MM.1S (cell line): ENCODE results near the gene CNNM4.

Experiments used
- DNase-seq: peaks from one replicate; pipeline ENCODE4 v3.0.0-alpha.2; 2015
- H2AFZ ChIP-seq: fragments of 300-600 bp; sonication (generic); 2 replicates; pipeline ENCODE4 v1.6.0; 2016; ENCODE audit warnings: antibody characterized with exemption, low read length
- H3F3A ChIP-seq: fragments of 300-600 bp; sonication (generic); 2 replicates; pipeline ENCODE4 v1.6.1; 2016; ENCODE audit warnings: mild to moderate bottlenecking, antibody characterized with exemption, low read length, moderate library complexity, mixed read lengths; ENCODE audit not compliant: insufficient read depth
- H3K27ac ChIP-seq: fragments of 300-600 bp; sonication (generic); 2 replicates; pipeline ENCODE4 v1.5.1; 2016; ENCODE audit warnings: mild to moderate bottlenecking, low read length
- H3K27me3 ChIP-seq: fragments of 300-600 bp; sonication (generic); replicated peaks from 2 replicates; pipeline ENCODE4 v1.6.0; 2016; ENCODE audit warnings: low read length; ENCODE audit not compliant: insufficient read depth
- H3K36me3 ChIP-seq: fragments of 300-600 bp; sonication (generic); replicated peaks from 2 replicates; pipeline ENCODE4 v1.6.1; 2016; ENCODE audit warnings: mild to moderate bottlenecking, low read length, mixed read lengths; ENCODE audit not compliant: insufficient read depth
- H3K4me1 ChIP-seq: fragments of 300-600 bp; sonication (generic); 2 replicates; pipeline ENCODE4 v1.6.1; 2016; ENCODE audit warnings: low read length, mixed read lengths
- H3K4me2 ChIP-seq: fragments of 300-600 bp; sonication (generic); 2 replicates; pipeline ENCODE4 v1.6.0; 2016; ENCODE audit warnings: low read depth, low read length
- H3K4me3 ChIP-seq: fragments of 300-600 bp; sonication (generic); 2 replicates; pipeline ENCODE4 v1.5.1; 2016; ENCODE audit warnings: low read length, mixed read lengths
- H3K79me2 ChIP-seq: fragments of 300-600 bp; sonication (generic); 2 replicates; pipeline ENCODE4 v1.6.1; 2016; ENCODE audit warnings: mixed run types, low read length, mixed read lengths
- H3K9ac ChIP-seq: fragments of 300-600 bp; sonication (generic); 2 replicates; pipeline ENCODE4 v1.6.1; 2016; ENCODE audit warnings: low read length, mixed read lengths
- H3K9me2 ChIP-seq: fragments of 300-600 bp; sonication (generic); replicated peaks from 2 replicates; pipeline ENCODE4 v1.6.1; 2016; ENCODE audit warnings: mild to moderate bottlenecking, low read length, mixed read lengths; ENCODE audit not compliant: insufficient read depth
- H3K9me3 ChIP-seq: fragments of 300-600 bp; sonication (generic); replicated peaks from 2 replicates; pipeline ENCODE4 v1.6.1; 2016; ENCODE audit warnings: mild to moderate bottlenecking, low read length, mixed read lengths; ENCODE audit not compliant: insufficient read depth
- H4K20me1 ChIP-seq: fragments of 300-600 bp; sonication (generic); 2 replicates; pipeline ENCODE4 v1.6.1; 2016; ENCODE audit warnings: mild to moderate bottlenecking, low read length, moderate library complexity, mixed read lengths; ENCODE audit not compliant: insufficient read depth
- EZH2 ChIP-seq: fragments of 300-600 bp; sonication (generic); optimal IDR thresholded peaks from 2 replicates; pipeline ENCODE3; 2017; ENCODE audit warnings: low read depth, mild to moderate bottlenecking, antibody characterized with exemption, low read length, mixed read lengths
- EZH2phosphoT487 ChIP-seq: fragments of 300-600 bp; sonication (generic); IDR thresholded peaks from 2 replicates; pipeline ENCODE4 v1.6.1; 2018; ENCODE audit warnings: antibody characterized with exemption, low read length
- TF ChIP-seq, protein P1 (sequence below): fragments of 300-600 bp; sonication (generic); IDR thresholded peaks from 2 replicates; pipeline ENCODE4 v1.5.1; 2016; ENCODE audit warnings: antibody characterized with exemption, low read length, mixed read lengths

Gene CNNM4

DNA sequence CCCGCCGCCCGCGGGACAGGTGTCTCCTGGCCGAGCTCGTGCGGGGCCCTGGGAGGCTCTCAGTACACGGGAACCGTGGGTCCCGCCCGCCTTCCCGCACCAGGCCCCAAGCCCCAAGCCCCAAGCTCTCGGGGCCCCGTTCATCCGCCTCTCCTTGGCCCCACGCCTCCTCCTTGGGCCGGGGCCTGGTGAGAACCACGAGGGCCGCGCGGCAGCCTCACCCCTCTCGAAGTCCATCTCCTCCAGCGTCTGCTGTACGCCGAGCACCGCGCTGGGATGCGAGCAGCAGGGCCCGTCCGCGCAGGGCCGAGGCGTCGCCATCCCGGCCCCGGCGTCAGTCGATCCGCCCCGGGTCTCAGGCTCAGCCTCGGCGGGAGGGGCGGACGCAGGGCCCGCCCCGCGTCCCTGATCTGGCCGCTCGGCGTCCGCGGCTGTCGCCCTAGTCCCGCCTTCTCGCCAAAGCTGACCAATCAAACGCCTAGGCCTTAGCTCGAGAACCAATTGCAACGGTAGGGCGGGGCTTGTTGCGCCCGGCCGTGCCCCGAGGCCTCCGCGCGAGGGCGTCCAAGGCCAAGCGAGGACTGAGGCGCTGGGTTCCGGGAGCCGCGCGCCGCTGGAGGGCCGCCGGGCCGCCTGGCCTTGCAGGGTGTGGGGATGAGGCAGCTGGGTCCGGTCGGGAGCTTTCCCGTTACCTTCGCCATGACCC is 97.1 kb downstream of the CNNM4 start, which contains the start of gene ANKRD39:
TSS of gene ANKRD39 (minus strand) at position 350 of the 706 bp plus-strand sequence. CDS start at position 321, 29 bp downstream.
- Histone ChIP-seq H2AFZ (peak within 1 kb of the TSS; percentile 61), H3K9ac (peak within 1 kb of the TSS; percentile 93), H3K9me2 (no peaks in the 10 kb centered on the region), H3K27me3 (no peaks in the 10 kb centered on the region), H3K4me1 (peaks cover 13% of the 10 kb centered on the region), H3K4me2 (peak within 1 kb of the TSS; percentile 88), H3K9me3 (no peaks in the 10 kb centered on the region), H4K20me1 (no peaks in the 10 kb centered on the region), H3K79me2 (peaks cover 49% of the 10 kb centered on the region), H3F3A (peaks cover 10% of the 10 kb centered on the region; the same call in 1 of the 2 replicates), H3K36me3 (peaks cover 7% of the 10 kb centered on the region; the same call in 1 of the 2 replicates), H3K27ac (peak within 1 kb of the TSS; percentile 85), H3K4me3 (peak within 1 kb of the TSS; percentile 78)
- TF ChIP-seq EZH2phosphoT487 (no peak), EZH2 (no peak)
- TF ChIP-seq, protein P1, sequence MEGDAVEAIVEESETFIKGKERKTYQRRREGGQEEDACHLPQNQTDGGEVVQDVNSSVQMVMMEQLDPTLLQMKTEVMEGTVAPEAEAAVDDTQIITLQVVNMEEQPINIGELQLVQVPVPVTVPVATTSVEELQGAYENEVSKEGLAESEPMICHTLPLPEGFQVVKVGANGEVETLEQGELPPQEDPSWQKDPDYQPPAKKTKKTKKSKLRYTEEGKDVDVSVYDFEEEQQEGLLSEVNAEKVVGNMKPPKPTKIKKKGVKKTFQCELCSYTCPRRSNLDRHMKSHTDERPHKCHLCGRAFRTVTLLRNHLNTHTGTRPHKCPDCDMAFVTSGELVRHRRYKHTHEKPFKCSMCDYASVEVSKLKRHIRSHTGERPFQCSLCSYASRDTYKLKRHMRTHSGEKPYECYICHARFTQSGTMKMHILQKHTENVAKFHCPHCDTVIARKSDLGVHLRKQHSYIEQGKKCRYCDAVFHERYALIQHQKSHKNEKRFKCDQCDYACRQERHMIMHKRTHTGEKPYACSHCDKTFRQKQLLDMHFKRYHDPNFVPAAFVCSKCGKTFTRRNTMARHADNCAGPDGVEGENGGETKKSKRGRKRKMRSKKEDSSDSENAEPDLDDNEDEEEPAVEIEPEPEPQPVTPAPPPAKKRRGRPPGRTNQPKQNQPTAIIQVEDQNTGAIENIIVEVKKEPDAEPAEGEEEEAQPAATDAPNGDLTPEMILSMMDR: peak; percentile 82
- peak; percentile 98 for DNase-seq

- 0 out of 2 replicates have a peak, but pooled peaks cover 3% of the 10 kb centered on the region for H3K36me3 ChIP-seq
- H3K9ac ChIP-seq: no peak overlapping the region
- no peaks in the 10 kb centered on the region for H3K9me2 ChIP-seq
- no peaks in the 10 kb centered on the region for H3K27me3 ChIP-seq
- peaks cover 36% of the 10 kb centered on the region for H3K79me2 ChIP-seq
- peaks cover 10% of the 10 kb centered on the region; the same call in 1 of the 2 replicates for H3F3A ChIP-seq
- TF ChIP-seq, protein P1: no peak
- TF ChIP-seq EZH2phosphoT487 (no peak), EZH2 (no peak)
- H3K27ac ChIP-seq: no peak overlapping the region
- DNase-seq: no peak
- peaks cover 10% of the 10 kb centered on the region; the same call in 1 of the 2 replicates for H3K4me1 ChIP-seq
- no peaks in the 10 kb centered on the region for H3K9me3 ChIP-seq
- H3K4me3 ChIP-seq: no peak overlapping the region
- H2AFZ ChIP-seq: no peak overlapping the region
- H3K4me2 ChIP-seq: 0 out of 2 replicates have a peak overlapping the region, but pooled peaks have one; percentile 34
- no peaks in the 10 kb centered on the region for H4K20me1 ChIP-seq
Observed at GRCh38 chr2:96859099-96859649, 98.5 kb downstream of the CNNM4 start.

DNA sequence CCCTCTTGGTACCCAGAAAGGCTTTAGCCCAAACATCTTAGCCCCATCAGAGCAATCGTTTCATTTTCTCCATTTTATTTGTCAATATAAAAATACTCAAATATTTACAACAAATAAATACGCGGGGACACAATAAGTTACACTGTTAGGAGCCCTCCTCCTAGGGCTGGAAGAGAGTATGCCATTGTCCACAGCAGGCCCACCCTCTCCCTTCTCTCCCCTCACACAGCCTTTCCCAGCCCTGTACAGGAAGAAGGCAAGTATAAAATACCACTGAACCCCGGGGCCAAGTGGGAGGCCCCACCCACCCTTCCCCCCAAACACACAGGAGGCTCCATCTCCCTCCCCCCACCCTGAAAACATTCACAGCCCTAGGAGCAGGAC is 99.0 kb downstream of the CNNM4 start:
- Histone ChIP-seq H3K9ac (no peak overlapping the region), H3K79me2 (peaks cover 31% of the 10 kb centered on the region), H2AFZ (no peak overlapping the region), H3K27me3 (no peaks in the 10 kb centered on the region), H3K4me3 (no peak overlapping the region), H3K4me1 (peaks cover 10% of the 10 kb centered on the region; the same call in 1 of the 2 replicates), H3K9me2 (no peaks in the 10 kb centered on the region), H3K27ac (no peak overlapping the region), H3K9me3 (no peaks in the 10 kb centered on the region), H3F3A (peaks cover 10% of the 10 kb centered on the region; the same call in 1 of the 2 replicates), H4K20me1 (no peaks in the 10 kb centered on the region), H3K4me2 (no peak overlapping the region), H3K36me3 (0 out of 2 replicates have a peak, but pooled peaks cover 3% of the 10 kb centered on the region)
- DNase-seq: no peak
- TF ChIP-seq, protein P1: no peak
- TF ChIP-seq EZH2phosphoT487: no peak
- TF ChIP-seq EZH2: no peak
